ENCODE results near the gene VSTM2B. TPM values are rescaled to one million over a fixed set of nuclear protein-coding genes. Genes with fewer than 3 reads are reported as not detected.

Gene VSTM2B
- polyA plus RNA-seq, 1 experiment, result not detected

GRCh38 chr19:29479941-29480340 is 45.9 kb upstream of the VSTM2B start:
- no peak for DNase-seq (ENCODE audit: low read depth, low spot score)
- Histone ChIP-seq H3K4me3 (ENCODE audit: low read depth, low read length) (no peak overlapping the region), H3K27ac (ENCODE audit: low read depth, low read length) (no peak overlapping the region), H3K9me3 (ENCODE audit: control insufficient read depth, insufficient read depth, low read length) (peaks cover 51% of the 10 kb centered on the region), H3K27me3 (ENCODE audit: control insufficient read depth, insufficient read depth, low read length) (no peaks in the 10 kb centered on the region)
- ChIA-PET POLR2A (no interaction called here), CTCF (no interaction called here)
- no peak for TF ChIP-seq CTCF (IDR thresholded peaks at IDR 0.05; ENCODE audit: low read depth, low read length)

- TF ChIP-seq CTCF (IDR thresholded peaks at IDR 0.05; ENCODE audit: low read depth, low read length), result no peak
- H3K4me3 ChIP-seq (ENCODE audit: low read depth, low read length), result no peak overlapping the region
Measured at GRCh38 chr19:29480507-29480906, 45.3 kb upstream of the VSTM2B start.

GRCh38 chr19:29482855-29483640 is 42.7 kb upstream of the VSTM2B start:
- H3K9me3 ChIP-seq (ENCODE audit: control insufficient read depth, insufficient read depth, low read length), result peaks cover 53% of the 10 kb centered on the region
- no peak for DNase-seq (ENCODE audit: low read depth, low spot score)
- POLR2A ChIA-PET, result no interaction called here
- no peak overlapping the region for H3K27ac ChIP-seq (ENCODE audit: low read depth, low read length)
- CTCF ChIA-PET, result no interaction called here
- TF ChIP-seq CTCF (IDR thresholded peaks at IDR 0.05; ENCODE audit: low read depth, low read length), result no peak
- no peaks in the 10 kb centered on the region for H3K27me3 ChIP-seq (ENCODE audit: control insufficient read depth, insufficient read depth, low read length)
- no peak overlapping the region for H3K4me3 ChIP-seq (ENCODE audit: low read depth, low read length)

More at GRCh38 chr19:29480507-29480906, 45.3 kb upstream of the VSTM2B start:
- ChIA-PET CTCF (no interaction called here), POLR2A (no interaction called here)
- no peak for DNase-seq (ENCODE audit: low read depth, low spot score)
- peaks cover 57% of the 10 kb centered on the region for H3K9me3 ChIP-seq (ENCODE audit: control insufficient read depth, insufficient read depth, low read length)
- no peak overlapping the region for H3K27ac ChIP-seq (ENCODE audit: low read depth, low read length)
- no peaks in the 10 kb centered on the region for H3K27me3 ChIP-seq (ENCODE audit: control insufficient read depth, insufficient read depth, low read length)

GRCh38 chr19:29483641-29483920 is 42.2 kb upstream of the VSTM2B start:
- CTCF ChIA-PET, result no interaction called here
- H3K27me3 ChIP-seq (ENCODE audit: control insufficient read depth, insufficient read depth, low read length), result no peaks in the 10 kb centered on the region
- no peak overlapping the region for H3K27ac ChIP-seq (ENCODE audit: low read depth, low read length)
- DNase-seq (ENCODE audit: low read depth, low spot score), result no peak
- H3K4me3 ChIP-seq (ENCODE audit: low read depth, low read length), result no peak overlapping the region
- TF ChIP-seq CTCF (IDR thresholded peaks at IDR 0.05; ENCODE audit: low read depth, low read length), result no peak
- H3K9me3 ChIP-seq (ENCODE audit: control insufficient read depth, insufficient read depth, low read length), result peaks cover 48% of the 10 kb centered on the region
- POLR2A ChIA-PET, result no interaction called here

- no peak for TF ChIP-seq CTCF (IDR thresholded peaks at IDR 0.05; ENCODE audit: low read depth, low read length)
- CTCF ChIA-PET, result no interaction called here
- no peak for DNase-seq (ENCODE audit: low read depth, low spot score)
- Histone ChIP-seq H3K27ac (ENCODE audit: low read depth, low read length) (no peak overlapping the region), H3K9me3 (ENCODE audit: control insufficient read depth, insufficient read depth, low read length) (peaks cover 43% of the 10 kb centered on the region), H3K4me3 (ENCODE audit: low read depth, low read length) (no peak overlapping the region), H3K27me3 (ENCODE audit: control insufficient read depth, insufficient read depth, low read length) (no peaks in the 10 kb centered on the region)
- POLR2A ChIA-PET, result no interaction called here
Measured at GRCh38 chr19:29483944-29484581, 41.7 kb upstream of the VSTM2B start.

Measured in AG04450 (cell line).